Measurements from ENCODE around the gene ARL16. TPM values are rescaled to one million over a fixed set of nuclear protein-coding genes. Genes with fewer than 3 reads are reported as not detected.

ARL16 gene
- polyA plus RNA-seq, 1 donor from 2014 or later, result 156 TPM

DNA sequence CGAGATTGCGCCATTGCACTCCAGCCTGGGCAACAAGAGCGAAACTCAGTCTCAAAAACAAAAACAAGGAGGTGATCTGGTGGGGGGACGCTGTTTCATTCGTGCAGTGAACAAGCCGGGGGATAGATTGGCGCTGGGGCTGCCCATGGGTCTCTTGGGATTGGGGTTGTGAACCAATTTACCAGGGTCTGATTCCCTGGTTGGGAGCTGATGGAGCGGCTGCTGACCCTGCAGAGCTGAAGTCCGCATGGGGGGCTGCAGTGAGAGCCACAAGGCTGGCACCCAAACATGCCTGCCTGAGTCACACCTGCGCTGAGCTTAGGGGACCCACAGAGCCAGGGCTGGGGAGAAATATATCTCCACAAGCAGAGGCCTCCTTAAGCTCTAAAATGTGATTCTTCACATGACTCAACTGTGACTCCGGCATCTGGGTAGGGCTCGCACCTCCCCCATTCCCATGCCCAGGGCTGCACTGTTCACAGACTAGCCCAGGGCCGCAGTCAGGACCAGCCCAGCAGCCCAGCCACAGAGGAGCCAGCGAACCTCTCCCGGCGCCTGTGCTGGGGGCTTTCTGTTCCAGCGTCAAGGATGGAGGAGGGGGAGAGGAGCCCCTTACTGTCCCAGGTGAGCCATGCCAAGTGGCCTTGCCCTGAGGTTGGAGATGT, 41.6 kb downstream of the ARL16 start:
- Histone ChIP-seq H3K9ac (ENCODE audit: low read length) (no peak overlapping the region), H3K79me2 (replicated peaks; ENCODE audit: insufficient read depth, low read length) (no peaks in the 10 kb centered on the region), H3F3A (ENCODE audit: insufficient read depth, low read length, poor library complexity, severe bottlenecking) (no peaks in the 10 kb centered on the region), H4K20me1 (ENCODE audit: insufficient read depth) (no peaks in the 10 kb centered on the region), H3K36me3 (ENCODE audit: insufficient read depth, low read length) (no peaks in the 10 kb centered on the region), H3K9me2 (ENCODE audit: insufficient read depth, low read length) (no peaks in the 10 kb centered on the region), H3K27me3 (ENCODE audit: insufficient read depth, low read depth, low read length) (no peaks in the 10 kb centered on the region), H3K4me3 (ENCODE audit: low read length) (no peak overlapping the region), H2AFZ (ENCODE audit: low read depth, low read length) (no peak overlapping the region), H3K4me2 (ENCODE audit: low read length) (no peak overlapping the region), H3K27ac (ENCODE audit: low read length) (no peak overlapping the region), H3K9me3 (ENCODE audit: low read length) (no peaks in the 10 kb centered on the region)
- TF ChIP-seq RAD21 (conservative IDR thresholded peaks at IDR 0.05) (no peak), SMC3 (conservative IDR thresholded peaks at IDR 0.05; ENCODE audit: poor library complexity) (no peak), EP300 (conservative IDR thresholded peaks at IDR 0.05; ENCODE audit: poor library complexity, severe bottlenecking) (no peak), EZH2 (IDR thresholded peaks at IDR 0.05; ENCODE audit: borderline replicate concordance, insufficient read depth, low read length, poor library complexity, severe bottlenecking) (no peak), TAF1 (IDR thresholded peaks at IDR 0.05; ENCODE audit: low read depth) (no peak), POLR2AphosphoS5 (IDR thresholded peaks at IDR 0.05) (no peak), MXI1 (conservative IDR thresholded peaks at IDR 0.05; ENCODE audit: poor library complexity, severe bottlenecking) (no peak)
- TF ChIP-seq, protein P1, sequence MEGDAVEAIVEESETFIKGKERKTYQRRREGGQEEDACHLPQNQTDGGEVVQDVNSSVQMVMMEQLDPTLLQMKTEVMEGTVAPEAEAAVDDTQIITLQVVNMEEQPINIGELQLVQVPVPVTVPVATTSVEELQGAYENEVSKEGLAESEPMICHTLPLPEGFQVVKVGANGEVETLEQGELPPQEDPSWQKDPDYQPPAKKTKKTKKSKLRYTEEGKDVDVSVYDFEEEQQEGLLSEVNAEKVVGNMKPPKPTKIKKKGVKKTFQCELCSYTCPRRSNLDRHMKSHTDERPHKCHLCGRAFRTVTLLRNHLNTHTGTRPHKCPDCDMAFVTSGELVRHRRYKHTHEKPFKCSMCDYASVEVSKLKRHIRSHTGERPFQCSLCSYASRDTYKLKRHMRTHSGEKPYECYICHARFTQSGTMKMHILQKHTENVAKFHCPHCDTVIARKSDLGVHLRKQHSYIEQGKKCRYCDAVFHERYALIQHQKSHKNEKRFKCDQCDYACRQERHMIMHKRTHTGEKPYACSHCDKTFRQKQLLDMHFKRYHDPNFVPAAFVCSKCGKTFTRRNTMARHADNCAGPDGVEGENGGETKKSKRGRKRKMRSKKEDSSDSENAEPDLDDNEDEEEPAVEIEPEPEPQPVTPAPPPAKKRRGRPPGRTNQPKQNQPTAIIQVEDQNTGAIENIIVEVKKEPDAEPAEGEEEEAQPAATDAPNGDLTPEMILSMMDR (IDR thresholded peaks at IDR 0.05; ENCODE audit: poor library complexity, severe bottlenecking), result no peak
- TF ChIP-seq, protein P2, sequence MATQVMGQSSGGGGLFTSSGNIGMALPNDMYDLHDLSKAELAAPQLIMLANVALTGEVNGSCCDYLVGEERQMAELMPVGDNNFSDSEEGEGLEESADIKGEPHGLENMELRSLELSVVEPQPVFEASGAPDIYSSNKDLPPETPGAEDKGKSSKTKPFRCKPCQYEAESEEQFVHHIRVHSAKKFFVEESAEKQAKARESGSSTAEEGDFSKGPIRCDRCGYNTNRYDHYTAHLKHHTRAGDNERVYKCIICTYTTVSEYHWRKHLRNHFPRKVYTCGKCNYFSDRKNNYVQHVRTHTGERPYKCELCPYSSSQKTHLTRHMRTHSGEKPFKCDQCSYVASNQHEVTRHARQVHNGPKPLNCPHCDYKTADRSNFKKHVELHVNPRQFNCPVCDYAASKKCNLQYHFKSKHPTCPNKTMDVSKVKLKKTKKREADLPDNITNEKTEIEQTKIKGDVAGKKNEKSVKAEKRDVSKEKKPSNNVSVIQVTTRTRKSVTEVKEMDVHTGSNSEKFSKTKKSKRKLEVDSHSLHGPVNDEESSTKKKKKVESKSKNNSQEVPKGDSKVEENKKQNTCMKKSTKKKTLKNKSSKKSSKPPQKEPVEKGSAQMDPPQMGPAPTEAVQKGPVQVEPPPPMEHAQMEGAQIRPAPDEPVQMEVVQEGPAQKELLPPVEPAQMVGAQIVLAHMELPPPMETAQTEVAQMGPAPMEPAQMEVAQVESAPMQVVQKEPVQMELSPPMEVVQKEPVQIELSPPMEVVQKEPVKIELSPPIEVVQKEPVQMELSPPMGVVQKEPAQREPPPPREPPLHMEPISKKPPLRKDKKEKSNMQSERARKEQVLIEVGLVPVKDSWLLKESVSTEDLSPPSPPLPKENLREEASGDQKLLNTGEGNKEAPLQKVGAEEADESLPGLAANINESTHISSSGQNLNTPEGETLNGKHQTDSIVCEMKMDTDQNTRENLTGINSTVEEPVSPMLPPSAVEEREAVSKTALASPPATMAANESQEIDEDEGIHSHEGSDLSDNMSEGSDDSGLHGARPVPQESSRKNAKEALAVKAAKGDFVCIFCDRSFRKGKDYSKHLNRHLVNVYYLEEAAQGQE (IDR thresholded peaks at IDR 0.05; ENCODE audit: borderline replicate concordance), result no peak

DNA sequence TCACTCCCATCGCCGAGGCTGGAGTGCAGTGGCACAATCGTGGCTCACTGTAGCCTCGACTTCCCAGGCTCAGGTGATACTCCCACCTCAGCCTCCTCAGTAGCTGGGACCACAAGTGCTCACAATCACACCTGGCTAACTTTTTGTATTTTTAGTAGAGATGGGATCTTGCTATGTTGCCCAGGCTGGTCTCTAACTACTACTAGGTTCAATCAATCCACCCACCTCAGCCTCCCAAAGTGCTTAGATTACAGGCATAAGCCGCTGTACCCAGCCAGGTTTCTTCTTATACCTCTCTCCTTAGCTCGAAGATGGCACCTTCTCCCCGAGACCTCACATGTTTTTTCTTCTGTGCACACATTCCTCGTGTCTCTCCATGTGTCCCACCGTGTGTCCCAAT, 43.6 kb downstream of the ARL16 start:
- Histone ChIP-seq H3K4me2 (ENCODE audit: low read length) (no peak overlapping the region), H3K27me3 (ENCODE audit: insufficient read depth, low read depth, low read length) (no peaks in the 10 kb centered on the region), H3K36me3 (ENCODE audit: insufficient read depth, low read length) (no peaks in the 10 kb centered on the region), H3K9me2 (ENCODE audit: insufficient read depth, low read length) (no peaks in the 10 kb centered on the region), H3K9me3 (ENCODE audit: low read length) (no peaks in the 10 kb centered on the region), H3K79me2 (replicated peaks; ENCODE audit: insufficient read depth, low read length) (peaks cover 16% of the 10 kb centered on the region), H4K20me1 (ENCODE audit: insufficient read depth) (no peaks in the 10 kb centered on the region), H3F3A (ENCODE audit: insufficient read depth, low read length, poor library complexity, severe bottlenecking) (no peaks in the 10 kb centered on the region), H3K9ac (ENCODE audit: low read length) (no peak overlapping the region), H3K4me3 (ENCODE audit: low read length) (no peak overlapping the region), H2AFZ (ENCODE audit: low read depth, low read length) (no peak overlapping the region), H3K27ac (ENCODE audit: low read length) (no peak overlapping the region)
- TF ChIP-seq, protein P2 (IDR thresholded peaks at IDR 0.05; ENCODE audit: borderline replicate concordance), result no peak
- no peak for TF ChIP-seq TAF1 (IDR thresholded peaks at IDR 0.05; ENCODE audit: low read depth)

Data from neural cell (in vitro differentiated cells).